HepG2 (cell line): Measurements from ENCODE around the gene TSACC. TPM values are rescaled to one million over a fixed set of nuclear protein-coding genes. Genes with fewer than 3 reads are reported as not detected.

Experiments
- AGO1 ChIP-seq: fragments of 200-400 bp; formaldehyde crosslinking; IDR thresholded peaks from 2 replicates; pipeline ENCODE4 v1.6.1; 2017; ENCODE audit warnings: mild to moderate bottlenecking, low read depth, low read length, moderate library complexity; ENCODE audit not compliant: poor library complexity, severe bottlenecking
- AHDC1 ChIP-seq: sonication (generic); formaldehyde crosslinking; IDR thresholded peaks from 2 replicates; pipeline ENCODE4 v1.5.1; 2020; ENCODE audit warnings: mild to moderate bottlenecking, missing genetic modification reagents, borderline replicate concordance
- HOXA5 ChIP-seq: sonication (generic); formaldehyde crosslinking; IDR thresholded peaks from 2 replicates; pipeline ENCODE4 v1.4.0; 2020; ENCODE audit warnings: missing genetic modification reagents
- PHB2 ChIP-seq: fragments of 450-650 bp; IDR thresholded peaks from 2 replicates; pipeline ENCODE4 v1.6.1; 2018; ENCODE audit not compliant: partially characterized antibody
- SIN3B ChIP-seq: fragments of 150-350 bp; IDR thresholded peaks from 2 replicates; pipeline ENCODE4 v1.6.1; 2014; ENCODE audit warnings: low read length
- ZBTB40 ChIP-seq, 2 experiments: fragments of 450-650 bp in 1 of 2; sonication (generic) in 1 of 2; formaldehyde crosslinking in 1 of 2; IDR thresholded peaks; 2 replicates each; pipeline versions ENCODE4 v1.6.1 to v1.8.0; 2016 to 2022; ENCODE audit warnings: antibody characterized with exemption in 1 of 2, mild to moderate bottlenecking in 1 of 2, missing genetic modification reagents in 1 of 2
- ZNF232 ChIP-seq: sonication (generic); formaldehyde crosslinking; IDR thresholded peaks from 2 replicates; pipeline ENCODE4 v1.4.0; 2020; ENCODE audit warnings: missing genetic modification reagents, borderline replicate concordance
- ZNF441 ChIP-seq: sonication (generic); formaldehyde crosslinking; IDR thresholded peaks from 2 replicates; pipeline ENCODE4 v1.7.0; 2021; ENCODE audit warnings: missing genetic modification reagents, borderline replicate concordance
- ZNF468 ChIP-seq: sonication (generic); formaldehyde crosslinking; IDR thresholded peaks from 2 replicates; pipeline ENCODE4 v1.8.0; 2022; ENCODE audit warnings: mild to moderate bottlenecking, moderate library complexity, missing genetic modification reagents
- ZNF501 ChIP-seq: sonication (generic); formaldehyde crosslinking; IDR thresholded peaks from 2 replicates; pipeline ENCODE4 v1.5.1; 2020; ENCODE audit warnings: mild to moderate bottlenecking, moderate library complexity, missing genetic modification reagents
- ZNF782 ChIP-seq: sonication (generic); formaldehyde crosslinking; IDR thresholded peaks from 2 replicates; pipeline ENCODE4 v1.4.0; 2020; ENCODE audit warnings: missing genetic modification reagents, mild to moderate bottlenecking, borderline replicate concordance
- polyA plus RNA-seq, 8 experiments: library from polyadenylated mRNA; depleted of rRNA in 3 of 8; stranded (reverse) in 7 of 8; unstranded in 1 of 8; fragments of >200 nt; fragmentation: Illumina TruSeq in 4 of 8; extraction: Trizol in 4 of 8; gene quantifications; 2 replicates each; pipeline versions ENCODE4 v1.2.1 to v1.2.3, GENCODE V29; 2011 to 2016; ENCODE audit warnings: low read depth in 4 of 8, missing spikeins in 1 of 8, mixed read lengths in 1 of 8; ENCODE audit not compliant: insufficient read depth in 1 of 8
- total RNA-seq, 5 experiments: library from RNA; depleted of rRNA; stranded (reverse); fragments of >200 nt; fragmentation: Illumina TruSeq; extraction: Trizol; gene quantifications; 2 replicates each; pipeline ENCODE4 v1.2.3, GENCODE V29; 2016; ENCODE audit warnings: low read depth in 1 of 5

Gene TSACC
- total and polyA plus RNA-seq, 2 of the 13 experiments (the other 11 are each of a cell fraction or from before 2014, with no cell fraction given), result 1.5 to 2.6 TPM

DNA sequence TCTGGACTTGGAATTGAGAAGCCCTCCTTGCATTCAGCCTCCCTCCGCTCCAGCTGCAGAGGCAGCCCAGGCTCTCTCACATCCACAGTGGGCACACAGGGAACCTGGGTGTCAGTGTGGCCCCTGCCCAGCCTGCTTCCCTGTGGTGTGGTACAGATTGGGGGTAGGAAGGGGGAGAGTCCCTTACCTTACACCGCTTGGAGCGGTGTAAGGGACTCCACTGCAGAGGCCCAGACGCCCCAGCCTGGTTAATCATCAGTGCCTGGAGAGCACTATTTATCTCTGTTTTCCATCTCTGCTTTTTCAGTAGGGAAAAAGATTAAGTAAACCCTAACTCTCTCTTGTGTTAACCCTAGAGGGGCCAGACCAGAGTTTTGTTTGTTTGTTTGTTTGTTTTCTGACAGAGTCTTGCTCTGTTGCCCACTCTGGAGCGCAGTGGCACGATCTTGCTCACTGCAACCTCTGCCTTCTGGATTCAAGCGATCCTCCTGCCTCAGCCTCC is 29.9 kb downstream of the TSACC start (continued):
- TF ChIP-seq AHDC1 (CRISPR knock-in tag), result peak; percentile 24; the same call in 1 of the 2 replicates
- TF ChIP-seq ZBTB40 (IDR thresholded peaks at IDR 0.05), result no peak
- TF ChIP-seq ZBTB40 (CRISPR knock-in tag; IDR thresholded peaks at IDR 0.05), result peak; percentile 29; the same call in 1 of the 2 replicates
- no peak for TF ChIP-seq ZNF468 (CRISPR knock-in tag)
- no peak for TF ChIP-seq ZNF441
- TF ChIP-seq PHB2, result no peak
- no peak for TF ChIP-seq ZNF782 (CRISPR knock-in tag)
- no peak for TF ChIP-seq SIN3B
- no peak for TF ChIP-seq ZNF232 (CRISPR knock-in tag)
- TF ChIP-seq HOXA5 (CRISPR knock-in tag), result peak; percentile 48; the same call in 1 of the 2 replicates
- no peak for TF ChIP-seq ZNF501
- TF ChIP-seq AGO1, result no peak
